HG02759 (cell line): ENCODE results near the gene NRTN.

Experiments used
- ATAC-seq: cut with Tn5 transposase; IDR thresholded peaks from one replicate; pipeline ENCODE4 v1.9.1; 2021; ENCODE audit warnings: mild to moderate bottlenecking, moderate library complexity; ENCODE audit not compliant: unreplicated experiment

NRTN gene

DNA sequence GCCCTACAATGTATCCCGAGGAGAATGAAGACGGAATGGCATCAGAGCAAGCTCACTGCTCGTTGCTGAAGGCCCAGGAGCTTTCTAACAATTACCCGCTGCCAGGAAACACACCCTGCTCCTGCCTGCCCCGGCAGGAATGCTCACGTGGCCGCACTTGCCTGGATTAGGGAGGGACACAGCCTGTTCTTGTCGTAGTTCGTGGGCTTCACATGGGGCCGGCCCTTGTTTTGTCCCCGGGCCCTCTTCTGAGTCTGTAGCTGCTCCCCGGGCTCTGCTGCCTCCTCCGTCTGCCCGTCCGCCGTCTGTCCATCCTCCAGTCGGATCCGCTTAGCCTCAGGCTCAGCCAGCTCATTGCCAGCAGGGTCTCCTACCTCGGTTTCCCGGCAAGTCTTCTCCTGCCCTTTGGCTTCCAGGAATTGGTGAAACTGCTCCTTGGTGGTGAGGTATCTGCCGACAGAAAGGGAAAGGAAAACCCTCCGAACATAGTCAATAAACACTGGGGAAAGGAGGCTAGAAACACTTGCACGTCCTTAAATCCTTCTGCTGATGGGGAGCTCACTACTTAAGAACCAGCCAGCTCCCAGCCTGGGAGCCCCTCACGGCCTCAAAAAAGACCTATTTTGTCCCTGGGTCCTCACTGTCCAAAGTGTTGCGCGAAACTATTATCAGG is 14.8 kb upstream of the NRTN start:
- no peak for ATAC-seq

GRCh38 chr19:5790559-5791520 is 14.0 kb upstream of the NRTN start, which contains the start of gene DUS3L:
TSS of gene DUS3L (minus strand) at chr19:5791163. CDS start at chr19:5791141, 22 bp downstream.
- peak; percentile 89 for ATAC-seq

GRCh38 chr19:5792224-5792623 is 12.6 kb upstream of the NRTN start:
- no peak for ATAC-seq

- ATAC-seq, result no peak
Measured at GRCh38 chr19:5793188-5793587, 11.7 kb upstream of the NRTN start.

- no peak for ATAC-seq
Measured at GRCh38 chr19:5795382-5795919, 9.4 kb upstream of the NRTN start.

- ATAC-seq, result no peak
Measured at GRCh38 chr19:5798244-5798643, 6.6 kb upstream of the NRTN start.

GRCh38 chr19:5799247-5800241 is 5.3 kb upstream of the NRTN start:
- ATAC-seq, result no peak

DNA sequence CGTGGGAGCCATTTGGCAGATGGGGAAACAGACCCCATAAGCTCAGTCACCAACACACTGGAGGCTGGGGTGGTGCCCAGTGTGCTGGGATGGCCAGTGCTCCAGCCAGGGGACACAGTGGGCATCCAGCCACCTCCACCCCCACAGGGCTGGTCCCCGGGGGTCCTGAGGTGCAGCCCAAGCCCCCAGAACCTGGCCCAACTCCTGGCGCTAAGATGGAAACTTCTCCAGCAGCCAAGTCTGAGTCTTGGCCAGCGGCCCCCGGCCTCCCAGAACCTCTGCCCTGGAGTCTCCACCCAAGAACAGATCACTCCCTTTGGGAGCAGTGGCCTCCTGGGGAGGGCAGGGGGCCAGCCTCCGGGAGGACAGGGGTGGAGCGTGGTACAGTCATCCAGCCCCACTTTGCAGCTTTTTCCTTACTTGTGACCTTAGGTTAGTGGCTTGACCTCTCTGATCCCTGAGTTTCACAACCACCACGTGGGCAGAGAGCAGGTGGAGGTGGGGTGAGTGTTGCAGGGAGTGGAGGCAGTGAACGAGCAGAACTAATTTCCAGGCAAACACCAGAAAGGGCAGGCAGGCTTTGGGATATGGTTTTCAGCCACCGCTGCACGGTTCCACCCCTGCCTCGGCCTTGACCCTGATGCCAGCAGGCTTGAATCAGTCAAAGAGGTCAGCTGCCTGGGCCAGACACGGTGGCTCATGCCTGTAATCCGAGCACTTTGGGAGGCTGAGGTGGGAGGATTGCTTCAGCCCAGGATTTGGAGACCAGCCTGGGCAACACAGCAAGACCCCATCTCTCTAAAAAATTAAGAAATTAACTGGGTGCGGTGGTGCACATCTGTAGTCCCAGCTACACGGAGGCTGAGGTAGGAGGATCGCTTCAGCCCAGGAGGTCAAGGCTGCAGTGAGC is 4.3 kb upstream of the NRTN start:
- ATAC-seq, result no peak

GRCh38 chr19:5801796-5802619 is 2.9 kb upstream of the NRTN start:
- no peak for ATAC-seq

DNA sequence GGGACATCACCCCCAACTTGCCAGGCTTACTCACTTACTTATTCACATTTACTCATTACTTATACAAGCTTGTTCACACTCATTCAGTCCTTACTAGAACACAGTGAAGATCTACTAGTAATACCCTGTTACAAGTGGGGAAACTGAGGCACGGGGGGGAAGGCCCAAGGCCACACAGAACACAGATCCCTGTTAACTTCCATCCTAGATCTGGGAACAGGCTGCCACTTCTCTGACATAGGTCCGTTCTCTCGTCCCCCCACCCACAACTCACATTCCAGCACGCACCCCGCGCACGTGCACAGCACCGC is 1.5 kb upstream of the NRTN start:
- ATAC-seq, result no peak

GRCh38 chr19:5803752-5804515 is 933 bp upstream of the NRTN start:
- peak; percentile 88 for ATAC-seq

DNA sequence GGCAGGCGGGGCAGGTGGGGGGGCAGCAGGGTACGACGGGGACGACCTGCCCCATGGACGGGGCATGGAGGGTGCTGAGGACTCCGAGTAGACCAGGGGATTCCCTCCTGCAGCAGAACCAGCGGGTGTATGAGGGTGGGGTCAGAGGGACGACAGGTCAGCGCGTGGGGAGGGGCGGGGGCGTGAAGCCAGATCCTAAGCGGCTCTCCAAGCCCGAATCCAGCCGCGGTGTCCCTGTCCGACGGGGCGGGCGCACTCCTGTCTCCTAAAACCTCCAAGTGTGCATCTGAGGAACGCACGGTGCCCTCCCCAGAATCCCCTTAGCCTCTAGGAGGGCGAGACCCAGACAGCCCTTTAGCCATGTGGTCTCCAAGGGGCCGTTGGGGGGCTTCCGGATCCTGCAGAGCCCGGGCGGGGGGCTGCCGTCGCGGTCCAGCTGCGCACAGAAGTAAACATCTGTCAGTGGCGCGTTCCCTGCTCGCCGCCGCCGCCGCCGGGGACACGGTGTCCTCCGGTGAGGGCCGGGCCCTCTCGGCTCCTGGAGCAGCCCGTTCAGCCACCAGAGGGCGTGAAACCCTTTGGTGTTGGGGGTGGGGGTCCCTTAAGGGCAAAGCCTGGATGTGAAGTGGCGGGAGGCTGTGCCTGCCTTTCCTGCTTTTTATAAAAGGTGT is 730 bp downstream of the NRTN start:
- ATAC-seq, result no peak

DNA sequence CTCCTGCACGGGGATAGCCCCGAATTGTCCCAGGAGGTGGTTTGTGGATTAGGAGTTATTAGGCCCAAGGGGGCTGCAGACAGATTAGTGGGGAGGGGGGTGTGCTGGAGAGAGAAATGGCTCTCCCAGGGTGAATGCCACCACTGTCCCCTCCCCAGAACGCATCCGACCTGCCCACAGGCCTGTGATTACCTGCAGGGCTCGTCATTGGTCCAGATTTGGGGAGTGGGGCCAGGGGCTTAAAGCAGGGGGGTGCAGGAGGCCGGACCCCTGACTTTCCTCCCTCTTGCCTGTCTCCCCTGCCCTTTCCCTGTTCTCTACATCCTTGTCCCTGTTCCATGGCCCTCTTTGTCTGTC is 1.2 kb downstream of the NRTN start:
- ATAC-seq, result no peak

GRCh38 chr19:5806905-5807304 is 2.0 kb downstream of the NRTN start:
- ATAC-seq, result no peak

- ATAC-seq, result no peak
Measured at GRCh38 chr19:5808120-5808816, 3.4 kb downstream of the NRTN start.

GRCh38 chr19:5809053-5809452 is 4.2 kb downstream of the NRTN start:
- no peak for ATAC-seq

DNA sequence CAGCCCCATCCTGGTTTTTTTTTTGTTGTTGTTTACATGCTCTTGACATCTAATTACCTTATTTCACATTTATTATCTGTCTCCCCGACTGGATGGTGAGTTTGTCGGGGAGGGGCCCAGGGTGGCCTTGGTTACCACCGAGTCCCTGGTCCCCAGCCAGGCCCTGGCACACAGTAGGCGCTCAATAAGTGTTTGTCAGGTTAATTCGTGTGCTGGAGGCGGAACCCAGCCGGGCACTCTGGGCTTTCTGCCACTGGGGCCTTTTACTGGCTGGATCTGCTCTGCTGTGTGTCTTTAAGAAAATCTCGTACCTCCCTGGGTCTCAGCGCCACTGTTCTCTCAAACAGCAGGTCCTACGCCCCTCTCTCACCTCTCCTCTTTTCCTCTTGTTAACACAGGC is 4.6 kb downstream of the NRTN start:
- no peak for ATAC-seq
